NCI-H748 treated with DMSO at 0.1 percent for 48 hours (cell line): ENCODE measurements around the gene GOLGA8J.
"Not testable (repeated sequence)": the region's sequence is repeated elsewhere in the genome, so short reads cannot be mapped to it uniquely, and the experiment has no call there.

Source experiments
- DNase-seq: peaks from one replicate; lab custom pipeline; 2025; lab: John Stamatoyannopoulos, UW

The GOLGA8J gene

DNA sequence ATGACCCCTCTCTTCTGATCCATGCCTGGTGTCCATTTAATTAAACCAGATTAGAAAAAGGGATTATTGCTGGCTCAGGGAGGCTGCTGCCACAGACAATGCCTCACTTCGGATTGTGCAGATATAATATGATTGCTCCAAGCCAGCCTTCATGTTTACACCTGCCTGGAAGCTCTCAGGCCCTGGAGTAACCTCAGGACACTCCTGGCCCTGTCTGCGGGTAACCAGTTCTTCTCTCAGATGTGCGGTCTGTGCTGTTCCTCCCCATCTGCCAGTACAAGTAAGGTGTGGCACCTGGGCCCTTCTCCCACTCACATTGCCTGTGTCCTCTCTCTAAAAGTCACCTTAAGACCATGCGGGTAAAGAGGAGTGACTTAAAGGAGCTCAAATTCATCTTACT, 8.8 kb upstream of the GOLGA8J start:
- DNase-seq = no peak

- DNase-seq = not testable (repeated sequence)
Observed at GRCh38 chr15:30080816-30081215, 1.9 kb upstream of the GOLGA8J start.

- not testable (repeated sequence) for DNase-seq
Observed at GRCh38 chr15:30097827-30098226, 15.1 kb downstream of the GOLGA8J start.

DNA sequence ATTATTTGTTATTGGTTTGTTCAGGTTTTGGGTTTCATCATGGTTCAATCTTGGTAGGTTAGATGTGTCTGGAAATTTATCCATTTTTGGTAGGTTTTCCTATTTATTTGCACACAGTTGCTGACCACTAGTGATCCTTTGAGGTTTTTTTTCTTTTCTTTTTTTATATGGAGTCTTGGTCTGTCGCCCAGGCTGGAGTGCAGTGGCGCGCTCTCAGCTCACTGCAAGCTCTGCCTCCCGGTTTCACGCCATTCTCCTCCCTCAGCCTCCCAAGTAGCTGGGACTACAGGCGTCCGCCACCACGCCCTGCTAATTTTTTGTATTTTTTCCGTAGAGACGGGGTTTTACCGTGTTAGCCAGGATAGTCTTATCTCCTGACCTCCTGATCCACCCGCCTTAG, 20.1 kb downstream of the GOLGA8J start:
- DNase-seq = not testable (repeated sequence)

- not testable (repeated sequence) for DNase-seq
Observed at GRCh38 chr15:30103941-30104507, 21.3 kb downstream of the GOLGA8J start.

DNA sequence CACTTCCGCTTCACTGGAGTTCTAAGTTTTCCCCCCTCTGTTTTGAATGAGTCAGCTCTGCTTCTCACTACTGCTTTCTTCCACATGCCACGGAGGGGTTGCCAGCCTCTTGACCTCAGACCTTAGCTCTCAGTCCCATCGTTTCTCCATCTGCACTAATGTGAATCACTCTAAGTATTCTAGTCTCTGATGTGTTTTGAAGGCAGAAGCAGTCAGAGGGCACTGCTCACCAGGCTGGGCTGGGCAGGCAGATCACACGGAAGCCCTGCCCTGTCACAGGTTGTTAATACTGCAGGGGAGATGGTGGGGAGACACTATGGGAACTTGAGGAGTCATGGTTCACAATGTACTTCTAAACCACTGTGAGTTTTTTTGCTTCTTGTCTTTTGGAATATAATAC, 27.8 kb downstream of the GOLGA8J start:
- not testable (repeated sequence) for DNase-seq

DNA sequence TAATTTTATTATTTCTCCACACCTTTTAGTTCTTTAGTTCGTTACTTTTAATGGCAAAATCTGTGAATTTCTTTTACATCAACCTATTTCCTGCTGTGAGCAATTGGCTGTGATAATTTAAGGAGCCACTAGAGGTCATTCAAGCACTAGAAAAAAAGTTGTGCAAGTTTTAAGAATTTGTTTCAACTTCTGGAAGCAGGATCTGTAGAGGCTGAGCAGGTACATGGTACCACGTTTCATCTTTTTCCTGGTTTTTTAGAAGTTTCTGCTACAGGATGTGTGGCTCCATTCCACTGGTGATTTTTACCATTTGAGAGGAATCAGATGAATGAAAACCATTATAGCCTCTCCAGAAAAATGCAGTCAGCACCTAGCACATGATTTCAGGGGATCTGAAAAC, 47.3 kb downstream of the GOLGA8J start:
- DNase-seq = not testable (repeated sequence)

GRCh38 chr15:30134751-30135150, 52.0 kb downstream of the GOLGA8J start, which contains the start of gene GOLGA8T:
Gene GOLGA8T (plus strand): TSS chr15:30135051. CDS start chr15:30135149, 98 bp downstream.
- not testable (repeated sequence) for DNase-seq
